GM21390 (cell line): Measurements from ENCODE around the gene FAM13B.
"Not testable (repeated sequence)": the region's sequence is repeated elsewhere in the genome, so short reads cannot be mapped to it uniquely, and the experiment has no call there.

ENCODE experiments used
- ATAC-seq: cut with Tn5 transposase; IDR thresholded peaks from one replicate; pipeline ENCODE4 v1.9.1; 2021; ENCODE audit not compliant: unreplicated experiment

The FAM13B gene

DNA sequence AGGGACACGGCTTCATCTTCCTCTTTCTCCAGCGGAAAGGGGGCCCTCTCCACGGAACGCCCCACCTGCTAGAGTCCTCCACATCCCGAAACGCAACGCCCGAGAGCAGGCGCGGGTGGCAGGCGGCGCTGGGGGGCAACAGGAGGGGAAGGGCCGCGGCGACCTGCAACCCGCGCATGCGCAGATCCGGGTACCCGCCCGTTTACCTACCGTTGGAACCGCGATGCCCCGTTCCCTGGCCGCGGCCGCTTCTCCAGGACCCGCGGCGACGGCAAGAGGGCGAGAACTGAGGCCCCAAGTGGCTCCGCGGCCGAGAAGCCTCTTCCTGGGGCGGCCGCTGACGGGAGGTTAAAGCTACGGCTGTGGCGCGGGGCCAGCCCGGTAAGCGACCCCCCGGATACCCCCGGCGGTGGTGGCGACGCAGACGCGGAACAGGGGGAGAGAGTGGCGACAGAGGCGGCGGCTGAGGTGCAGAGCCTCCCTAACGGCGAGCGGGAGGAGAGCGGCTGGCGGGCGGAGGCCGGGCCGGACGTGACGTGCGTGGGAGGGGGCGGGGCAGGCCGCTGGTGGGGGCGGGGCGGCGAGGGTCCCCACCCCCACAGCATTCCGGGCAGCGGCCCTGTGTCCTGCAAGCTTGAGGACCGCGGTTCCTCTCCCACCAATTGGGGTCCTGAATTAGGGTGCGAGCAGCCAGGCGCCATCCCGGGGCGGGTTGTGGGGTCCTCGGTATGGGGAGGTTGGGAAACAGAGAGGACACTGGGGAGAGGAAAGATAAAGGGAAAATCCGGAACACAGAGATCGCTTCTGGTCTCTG is at the start of gene FAM13B:
FAM13B (minus strand) TSS at position 508 of the 814 bp plus-strand sequence. CDS start 13,968 bp downstream, outside the sequence.
- peak; percentile 48 for ATAC-seq

GRCh38 chr5:138082033-138082432 is 49.2 kb upstream of the FAM13B start:
- no peak for ATAC-seq

GRCh38 chr5:138078006-138078643 is 45.2 kb upstream of the FAM13B start:
- ATAC-seq, result no peak

DNA sequence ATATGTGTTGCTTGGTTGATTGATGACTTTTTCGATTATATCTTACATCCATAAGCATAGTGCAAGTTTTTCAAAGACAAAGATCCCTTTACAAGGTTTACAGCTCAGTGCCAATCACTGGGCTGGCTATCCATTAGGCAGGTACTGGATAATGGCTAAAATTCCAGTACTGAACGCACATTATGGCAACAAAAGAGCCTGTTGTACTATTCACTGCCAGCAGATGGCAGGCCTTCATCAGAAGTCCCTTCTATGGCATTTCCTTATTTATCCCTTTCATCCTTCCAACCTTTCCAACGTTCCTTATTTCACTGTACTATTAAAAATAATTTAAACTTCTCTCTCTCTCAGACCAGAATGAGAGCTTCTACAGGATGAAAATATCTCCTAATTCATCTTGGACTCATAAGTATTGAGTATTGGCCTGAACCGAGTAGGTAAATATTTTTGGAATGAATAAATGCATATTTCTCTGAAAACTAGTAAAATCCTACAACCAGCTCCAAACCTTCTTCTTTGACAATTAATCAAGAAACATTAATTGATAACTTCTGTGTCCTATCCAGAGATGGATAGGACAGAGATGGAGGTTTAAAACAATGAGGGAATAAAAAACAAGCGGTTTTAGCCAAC is 44.3 kb upstream of the FAM13B start:
- no peak for ATAC-seq

DNA sequence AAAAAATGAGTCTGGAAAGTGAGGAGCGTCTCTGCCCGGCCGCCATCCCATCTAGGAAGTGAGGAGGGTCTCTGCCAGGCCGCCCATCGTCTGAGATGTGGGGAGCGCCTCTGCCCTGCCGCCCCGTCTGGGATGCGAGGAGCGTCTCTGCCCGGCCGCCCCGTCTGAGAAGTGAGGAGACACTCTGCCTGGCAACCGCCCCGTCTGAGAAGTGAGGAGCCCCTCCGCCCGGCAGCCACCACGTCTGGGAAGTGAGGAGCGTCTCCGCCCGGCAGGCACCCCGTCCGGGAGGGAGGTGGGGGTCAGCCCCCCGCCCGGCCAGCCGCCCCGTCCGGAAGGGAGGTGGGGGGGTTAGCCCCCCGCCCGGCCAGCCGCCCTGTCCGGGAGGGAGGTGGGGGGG is 37.1 kb upstream of the FAM13B start:
- ATAC-seq, result not testable (repeated sequence)

- no peak for ATAC-seq
Observed at GRCh38 chr5:138068742-138069600, 36.1 kb upstream of the FAM13B start.

DNA sequence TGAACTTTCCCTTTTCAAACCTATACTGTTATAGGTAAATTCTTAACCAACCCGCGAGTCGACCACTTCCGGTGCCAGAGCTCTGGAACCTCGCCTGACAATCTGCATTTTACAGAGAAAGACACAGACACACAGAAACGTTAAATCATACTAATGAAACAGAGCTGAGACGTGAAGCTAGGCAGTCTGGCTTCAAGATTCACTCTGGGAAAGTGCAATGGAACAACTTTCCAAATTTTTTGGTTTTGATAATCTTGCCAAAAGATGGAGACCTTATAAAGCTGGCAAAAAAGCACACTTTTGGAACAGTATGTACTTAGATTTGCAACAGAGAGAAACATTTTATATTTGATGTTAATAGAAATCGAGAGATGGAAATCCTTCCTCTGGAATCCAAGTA is 35.1 kb upstream of the FAM13B start:
- ATAC-seq, result no peak

DNA sequence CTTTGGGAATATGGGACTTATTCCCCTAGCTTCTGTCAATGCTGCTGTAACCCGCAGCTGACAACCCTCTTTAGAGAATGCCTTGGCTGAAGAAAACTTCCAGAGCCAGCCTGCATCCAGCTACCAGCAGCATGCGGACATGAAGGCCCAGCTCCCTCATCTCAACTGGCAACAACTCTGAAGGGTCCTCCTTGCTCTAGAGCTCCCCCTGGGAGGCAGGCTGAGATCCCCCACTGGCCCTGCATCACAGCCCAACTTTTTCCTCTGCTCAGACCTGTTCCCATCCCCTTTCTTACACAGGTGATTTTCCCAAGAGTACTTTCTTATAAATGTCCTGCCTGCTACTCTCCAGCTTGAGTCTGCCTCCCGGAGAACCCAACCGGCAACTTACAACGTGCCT is 32.2 kb upstream of the FAM13B start:
- ATAC-seq, result no peak

DNA sequence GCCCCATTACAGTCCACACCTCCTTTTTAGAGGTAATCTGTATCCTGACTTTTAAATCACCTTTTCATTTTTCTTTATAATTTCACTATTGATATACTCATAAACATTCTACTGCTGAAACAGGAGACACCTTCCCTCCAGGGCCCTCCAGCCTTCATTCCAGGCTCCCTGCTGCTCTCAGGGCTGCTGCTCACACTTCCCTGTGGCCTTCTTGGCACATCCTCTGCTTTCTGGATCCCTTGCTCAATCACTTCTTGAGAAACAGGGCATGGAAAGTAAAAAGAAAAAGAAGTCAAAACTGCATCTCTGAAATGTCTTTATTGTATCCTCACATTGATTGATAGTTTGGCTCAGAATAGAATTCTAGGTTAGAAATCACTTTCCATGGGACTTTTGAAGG is 31.6 kb upstream of the FAM13B start:
- ATAC-seq, result no peak

GRCh38 chr5:138054847-138055558 is 22.1 kb upstream of the FAM13B start:
- no peak for ATAC-seq

GRCh38 chr5:138054206-138054605 is 21.3 kb upstream of the FAM13B start:
- no peak for ATAC-seq

DNA sequence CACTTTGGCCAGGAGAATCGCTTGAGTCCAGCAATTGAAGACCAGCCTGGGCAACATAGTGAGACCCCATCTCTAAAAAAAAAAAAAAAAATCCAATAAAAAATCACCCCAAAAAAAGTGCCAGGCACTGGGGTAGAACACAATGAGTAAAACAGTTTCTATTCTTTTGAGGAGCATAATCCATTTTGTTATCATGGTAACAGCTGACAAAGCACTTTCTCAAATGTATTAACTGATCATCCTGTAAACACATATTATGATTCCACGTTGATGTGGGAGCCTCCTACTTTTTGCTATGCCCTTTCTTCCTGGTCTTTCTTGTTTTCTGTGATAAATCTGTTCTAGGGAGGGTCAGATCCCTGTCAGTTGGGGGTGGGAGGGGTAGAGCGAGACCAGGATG is 20.7 kb upstream of the FAM13B start:
- no peak for ATAC-seq

DNA sequence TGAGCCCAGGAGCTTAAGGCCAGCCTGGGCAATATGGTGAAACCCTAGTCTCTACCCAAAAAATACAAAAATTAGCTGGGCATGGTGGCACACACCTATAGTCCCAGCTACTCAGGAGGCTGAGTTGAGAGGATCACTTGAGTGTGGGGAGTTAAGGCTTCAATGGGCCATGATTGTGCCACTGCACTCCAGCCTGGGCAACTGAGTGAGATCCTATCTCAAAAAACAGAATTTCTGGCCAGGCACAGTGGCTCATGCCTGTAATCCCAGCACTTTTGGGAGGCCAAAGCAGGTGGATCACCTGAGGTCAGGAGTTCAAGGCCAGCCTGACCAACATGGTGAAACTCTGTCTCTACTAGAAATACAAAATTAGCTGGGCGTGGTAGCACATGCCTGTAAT is 19.8 kb upstream of the FAM13B start:
- not testable (repeated sequence) for ATAC-seq

GRCh38 chr5:138051441-138052296 is 18.8 kb upstream of the FAM13B start:
- ATAC-seq, result no peak

GRCh38 chr5:138045283-138045682 is 12.4 kb upstream of the FAM13B start:
- ATAC-seq, result not testable (repeated sequence)

GRCh38 chr5:138038826-138039225 is 5.9 kb upstream of the FAM13B start:
- ATAC-seq, result no peak

- no peak for ATAC-seq
Observed at GRCh38 chr5:138037907-138038633, 5.2 kb upstream of the FAM13B start.

DNA sequence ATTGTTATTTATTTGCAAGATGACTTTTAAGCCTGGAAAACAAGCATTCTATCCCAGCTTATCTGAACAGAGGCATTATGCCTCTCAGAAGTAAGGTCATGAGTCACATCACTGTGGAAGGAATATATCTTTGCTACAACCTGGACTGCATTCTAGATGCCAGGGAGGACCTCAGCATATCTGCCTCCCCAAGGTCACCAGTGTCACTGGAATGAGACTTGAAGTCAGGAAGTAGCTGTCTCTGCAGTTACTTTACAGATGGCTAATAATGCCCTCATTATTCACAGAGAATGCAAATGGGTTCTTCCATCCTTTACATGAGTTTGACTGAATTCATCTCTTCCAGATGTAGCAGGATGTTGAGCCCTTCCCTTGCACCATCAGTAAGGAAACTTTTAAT is 4.4 kb upstream of the FAM13B start:
- ATAC-seq, result no peak
